Measurements from ENCODE around the gene CRK.

The CRK gene

DNA sequence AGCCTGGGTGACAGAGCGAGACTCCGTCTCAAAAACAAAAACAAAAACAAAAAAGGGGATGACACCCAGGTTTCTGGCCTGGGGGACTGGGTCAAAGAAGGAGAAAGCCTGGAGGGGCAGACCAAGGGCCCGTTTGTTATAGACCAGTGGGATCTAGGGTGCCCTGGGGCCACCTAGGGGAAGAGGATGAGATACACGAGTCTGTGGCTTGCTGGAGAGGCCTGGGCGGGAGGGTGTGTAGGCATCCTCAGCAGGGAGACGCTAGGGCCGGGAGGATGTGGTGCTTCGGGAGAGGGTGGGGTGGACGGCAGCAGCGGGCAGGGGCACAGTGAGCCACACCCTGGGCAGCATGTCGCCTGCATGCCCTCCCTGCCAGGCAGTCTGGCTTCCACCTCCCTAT lies 17.1 kb upstream of the CRK start:
- Histone ChIP-seq H3K4me3 (ENCODE audit: low read depth, low read length) (no peak overlapping the region), H3K27me3 (no peaks in the 10 kb centered on the region), H3K4me1 (no peaks in the 10 kb centered on the region), H3K9me3 (no peaks in the 10 kb centered on the region), H3K36me3 (no peaks in the 10 kb centered on the region)
- DNase-seq = no peak
- TF ChIP-seq, protein P1, sequence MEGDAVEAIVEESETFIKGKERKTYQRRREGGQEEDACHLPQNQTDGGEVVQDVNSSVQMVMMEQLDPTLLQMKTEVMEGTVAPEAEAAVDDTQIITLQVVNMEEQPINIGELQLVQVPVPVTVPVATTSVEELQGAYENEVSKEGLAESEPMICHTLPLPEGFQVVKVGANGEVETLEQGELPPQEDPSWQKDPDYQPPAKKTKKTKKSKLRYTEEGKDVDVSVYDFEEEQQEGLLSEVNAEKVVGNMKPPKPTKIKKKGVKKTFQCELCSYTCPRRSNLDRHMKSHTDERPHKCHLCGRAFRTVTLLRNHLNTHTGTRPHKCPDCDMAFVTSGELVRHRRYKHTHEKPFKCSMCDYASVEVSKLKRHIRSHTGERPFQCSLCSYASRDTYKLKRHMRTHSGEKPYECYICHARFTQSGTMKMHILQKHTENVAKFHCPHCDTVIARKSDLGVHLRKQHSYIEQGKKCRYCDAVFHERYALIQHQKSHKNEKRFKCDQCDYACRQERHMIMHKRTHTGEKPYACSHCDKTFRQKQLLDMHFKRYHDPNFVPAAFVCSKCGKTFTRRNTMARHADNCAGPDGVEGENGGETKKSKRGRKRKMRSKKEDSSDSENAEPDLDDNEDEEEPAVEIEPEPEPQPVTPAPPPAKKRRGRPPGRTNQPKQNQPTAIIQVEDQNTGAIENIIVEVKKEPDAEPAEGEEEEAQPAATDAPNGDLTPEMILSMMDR (IDR thresholded peaks at IDR 0.05; ENCODE audit: low read depth, low read length) = no peak

DNA sequence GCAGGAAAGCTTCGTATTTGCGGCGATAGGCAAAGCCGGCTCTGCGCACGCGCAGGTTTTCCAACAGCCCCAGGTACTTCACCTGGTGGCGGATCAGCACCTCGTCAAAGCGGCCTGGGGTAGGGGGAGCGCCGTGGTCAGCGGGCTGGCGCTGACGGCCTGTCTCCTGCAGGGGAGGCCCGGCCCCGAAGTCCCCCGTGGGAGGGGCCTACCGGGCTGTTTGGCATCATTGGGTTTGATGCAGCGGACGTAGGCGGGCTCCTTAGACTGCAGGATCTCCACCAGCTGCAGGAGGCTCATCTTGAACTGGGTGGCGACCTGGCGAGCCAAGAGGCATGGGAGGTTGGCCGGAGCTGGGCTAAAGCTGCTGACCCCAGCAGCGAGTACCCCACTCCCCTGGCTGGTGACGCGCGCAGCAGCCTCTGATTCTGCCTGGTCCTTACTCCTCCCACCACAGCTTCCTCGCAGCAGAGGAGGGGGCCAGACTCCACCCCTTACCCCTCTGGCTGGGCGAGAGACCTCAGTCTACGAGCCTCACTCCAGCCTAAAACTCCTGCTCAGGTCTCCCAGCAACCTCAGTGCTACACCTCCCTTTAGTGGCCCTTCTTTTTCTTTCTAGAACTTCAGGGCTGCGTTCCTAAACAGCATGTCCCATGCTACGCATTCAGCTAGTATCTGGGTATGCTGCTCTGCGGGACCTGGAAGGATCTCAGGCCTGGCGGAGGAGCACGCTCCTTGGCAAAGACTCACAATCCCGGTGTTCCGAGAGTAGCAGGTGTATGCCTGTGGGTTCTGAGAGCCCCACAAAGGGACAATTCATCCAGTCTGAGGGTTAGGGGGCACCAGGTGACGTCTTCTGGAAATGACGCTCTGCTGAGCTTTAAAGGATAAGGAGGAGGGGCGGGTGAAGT lies 16.1 kb upstream of the CRK start:
- H3K4me3 ChIP-seq (ENCODE audit: low read depth, low read length) = no peak overlapping the region
- H3K36me3 ChIP-seq = no peaks in the 10 kb centered on the region
- H3K9me3 ChIP-seq = no peaks in the 10 kb centered on the region
- TF ChIP-seq, protein P1 (IDR thresholded peaks at IDR 0.05; ENCODE audit: low read depth, low read length) = no peak
- H3K27me3 ChIP-seq = no peaks in the 10 kb centered on the region
- H3K4me1 ChIP-seq = no peaks in the 10 kb centered on the region
- DNase-seq = no peak

DNA sequence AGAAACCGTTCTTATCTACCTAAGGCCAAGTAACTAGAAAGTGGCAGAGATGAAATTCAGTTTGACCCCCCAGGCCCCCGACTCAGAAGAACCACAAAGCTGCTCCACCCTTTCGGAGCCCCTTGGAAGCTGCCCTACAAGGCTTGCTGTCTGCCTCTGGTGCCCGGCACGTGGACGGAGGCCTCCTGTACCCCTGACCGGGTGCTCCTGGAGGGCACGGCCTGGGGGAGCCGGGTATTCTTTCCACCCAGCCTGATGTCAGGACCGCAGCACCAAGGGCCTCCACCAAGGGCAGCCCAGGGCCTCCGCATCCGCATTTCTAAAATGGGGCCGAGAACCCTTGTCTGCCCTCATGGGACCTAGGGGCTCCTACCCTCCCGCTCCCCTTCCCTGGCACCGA lies 15.5 kb upstream of the CRK start:
- no peaks in the 10 kb centered on the region for H3K27me3 ChIP-seq
- H3K4me1 ChIP-seq = no peaks in the 10 kb centered on the region
- TF ChIP-seq, protein P1 (IDR thresholded peaks at IDR 0.05; ENCODE audit: low read depth, low read length) = no peak
- no peak overlapping the region for H3K4me3 ChIP-seq (ENCODE audit: low read depth, low read length)
- no peaks in the 10 kb centered on the region for H3K9me3 ChIP-seq
- no peak for DNase-seq
- H3K36me3 ChIP-seq = no peaks in the 10 kb centered on the region

DNA sequence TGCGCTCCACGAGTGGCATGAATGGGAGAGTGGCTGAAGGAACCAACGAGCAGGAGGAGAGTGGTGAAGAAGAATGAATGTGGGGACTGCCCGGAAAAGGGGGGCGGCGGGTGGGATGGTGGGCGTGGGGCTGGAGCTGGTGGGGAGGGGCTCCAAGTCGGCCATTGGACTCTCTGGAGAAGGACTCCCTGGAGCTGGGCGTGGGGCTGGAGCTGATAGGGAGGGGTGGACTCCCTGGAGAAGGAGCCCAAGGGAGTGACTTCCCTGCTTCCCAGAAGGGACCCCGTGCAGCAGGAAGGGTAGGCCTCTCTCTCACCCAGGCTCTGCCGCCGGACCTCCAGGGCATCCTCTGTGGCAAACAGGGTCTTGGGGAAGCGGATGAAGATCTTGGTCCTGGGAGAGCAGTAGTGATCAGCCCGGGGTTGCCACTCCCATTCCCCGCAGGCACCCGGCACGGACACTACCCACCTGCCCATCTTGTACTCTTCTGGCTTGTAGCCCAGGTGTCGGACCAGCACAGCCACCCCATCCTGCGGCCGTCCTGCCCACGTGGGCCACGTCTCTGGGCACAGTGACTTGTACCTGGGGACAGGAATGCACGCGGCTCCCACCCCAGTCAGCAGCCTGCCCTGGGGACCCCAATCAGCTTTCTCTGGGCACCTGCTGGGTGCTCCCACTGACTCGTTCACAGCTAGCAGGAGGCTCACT lies 14.9 kb upstream of the CRK start:
- Histone ChIP-seq H3K36me3 (no peaks in the 10 kb centered on the region), H3K27me3 (no peaks in the 10 kb centered on the region), H3K4me3 (ENCODE audit: low read depth, low read length) (no peak overlapping the region), H3K4me1 (no peaks in the 10 kb centered on the region), H3K9me3 (no peaks in the 10 kb centered on the region)
- TF ChIP-seq, protein P1 (IDR thresholded peaks at IDR 0.05; ENCODE audit: low read depth, low read length) = no peak
- DNase-seq = no peak

DNA sequence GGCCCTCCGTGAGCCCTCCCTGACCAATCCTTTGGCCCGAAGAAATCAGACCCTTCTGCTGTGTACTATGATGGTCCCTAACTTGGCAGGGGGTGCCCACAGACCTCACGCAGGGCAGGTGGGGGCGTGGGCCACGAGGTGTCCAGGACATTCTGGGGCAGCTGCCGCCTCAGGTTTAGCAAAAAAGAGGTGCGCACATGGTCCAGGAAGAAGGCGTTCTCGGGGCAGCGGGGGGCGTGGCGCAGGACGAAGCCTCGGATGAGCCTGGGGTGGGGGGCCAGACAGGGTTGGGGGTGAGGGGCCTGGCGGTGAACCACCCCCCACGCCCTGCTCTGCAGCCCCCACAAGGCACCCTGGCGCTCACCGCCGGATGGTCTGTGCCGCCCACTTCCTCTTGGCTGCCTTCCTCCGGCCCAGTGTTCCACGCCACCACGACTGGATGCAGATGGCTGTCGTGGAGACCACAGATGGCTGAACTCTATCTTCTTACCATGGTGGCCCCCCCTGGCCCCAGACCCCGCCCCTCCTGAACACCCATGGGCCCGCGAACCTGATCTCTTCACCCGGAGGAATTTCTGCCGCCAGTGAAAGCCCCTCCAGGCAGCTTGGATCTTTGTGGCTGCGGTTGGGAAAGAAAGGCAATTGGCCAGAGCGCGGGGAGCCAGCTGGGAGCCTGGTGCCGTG lies 14.2 kb upstream of the CRK start:
- Histone ChIP-seq H3K4me3 (ENCODE audit: low read depth, low read length) (no peak overlapping the region), H3K36me3 (no peaks in the 10 kb centered on the region), H3K4me1 (no peaks in the 10 kb centered on the region), H3K27me3 (no peaks in the 10 kb centered on the region), H3K9me3 (no peaks in the 10 kb centered on the region)
- TF ChIP-seq, protein P1 (IDR thresholded peaks at IDR 0.05; ENCODE audit: low read depth, low read length) = no peak
- DNase-seq = no peak
